ENCODE results near the gene KCTD15. TPM values are rescaled to one million over a fixed set of nuclear protein-coding genes. Genes with fewer than 3 reads are reported as not detected.
A peak's percentile ranks its signal among the peaks of the same experiment; 100 is the strongest.

The KCTD15 gene
- total RNA-seq, 1 donor, result 55.7 TPM

DNA sequence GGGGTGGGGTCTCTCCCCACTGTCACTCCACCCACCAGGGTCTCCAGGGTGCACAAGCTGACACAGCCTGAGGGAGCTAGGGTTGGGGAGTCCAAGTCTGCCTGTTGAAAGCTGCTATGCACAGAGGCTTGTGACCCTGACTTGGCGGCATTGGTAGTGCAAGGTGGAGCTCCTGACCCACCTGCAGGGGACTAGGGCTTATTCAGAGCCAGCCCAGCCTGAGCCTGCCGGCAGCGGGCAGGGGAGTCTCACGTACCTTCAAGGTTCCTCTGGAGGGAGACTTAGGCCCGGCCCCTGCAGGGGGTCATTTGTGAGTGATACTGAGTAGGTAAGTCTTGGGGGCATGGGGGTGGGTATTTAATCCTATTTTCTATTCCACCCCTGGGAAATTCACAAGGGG is 4.7 kb downstream of the KCTD15 start:
- no peaks in the 10 kb centered on the region for H3K4me1 ChIP-seq (ENCODE audit: insufficient read depth, low read length)
- DNase-seq (ENCODE audit: insufficient read length, low spot score, missing footprints), result peak; percentile 77
- H3K9me3 ChIP-seq (ENCODE audit: low read depth, low read length), result no peaks in the 10 kb centered on the region
- H3K36me3 ChIP-seq (ENCODE audit: insufficient read depth, low read length), result peaks cover 8% of the 10 kb centered on the region
- TF ChIP-seq, protein P1, sequence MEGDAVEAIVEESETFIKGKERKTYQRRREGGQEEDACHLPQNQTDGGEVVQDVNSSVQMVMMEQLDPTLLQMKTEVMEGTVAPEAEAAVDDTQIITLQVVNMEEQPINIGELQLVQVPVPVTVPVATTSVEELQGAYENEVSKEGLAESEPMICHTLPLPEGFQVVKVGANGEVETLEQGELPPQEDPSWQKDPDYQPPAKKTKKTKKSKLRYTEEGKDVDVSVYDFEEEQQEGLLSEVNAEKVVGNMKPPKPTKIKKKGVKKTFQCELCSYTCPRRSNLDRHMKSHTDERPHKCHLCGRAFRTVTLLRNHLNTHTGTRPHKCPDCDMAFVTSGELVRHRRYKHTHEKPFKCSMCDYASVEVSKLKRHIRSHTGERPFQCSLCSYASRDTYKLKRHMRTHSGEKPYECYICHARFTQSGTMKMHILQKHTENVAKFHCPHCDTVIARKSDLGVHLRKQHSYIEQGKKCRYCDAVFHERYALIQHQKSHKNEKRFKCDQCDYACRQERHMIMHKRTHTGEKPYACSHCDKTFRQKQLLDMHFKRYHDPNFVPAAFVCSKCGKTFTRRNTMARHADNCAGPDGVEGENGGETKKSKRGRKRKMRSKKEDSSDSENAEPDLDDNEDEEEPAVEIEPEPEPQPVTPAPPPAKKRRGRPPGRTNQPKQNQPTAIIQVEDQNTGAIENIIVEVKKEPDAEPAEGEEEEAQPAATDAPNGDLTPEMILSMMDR (IDR thresholded peaks at IDR 0.05; ENCODE audit: extremely low read depth, low read depth, low read length), result no peak
- no peaks in the 10 kb centered on the region for H3K27me3 ChIP-seq (ENCODE audit: insufficient read depth, low read length)
- H3K27ac ChIP-seq (ENCODE audit: low read depth, low read length), result no peak overlapping the region
- H3K4me3 ChIP-seq (ENCODE audit: insufficient read depth, low read length), result no peak overlapping the region
- H4K20me1 ChIP-seq (ENCODE audit: insufficient read depth, low read length), result peaks cover 23% of the 10 kb centered on the region
- H3K79me2 ChIP-seq (ENCODE audit: insufficient read depth, low read length), result no peaks in the 10 kb centered on the region
- no peak overlapping the region for H2AFZ ChIP-seq (ENCODE audit: low read length)
- H3K4me2 ChIP-seq (ENCODE audit: insufficient read depth, low read length), result no peak overlapping the region

GRCh38 chr19:33802001-33802400 is 5.3 kb downstream of the KCTD15 start:
- H3K27ac ChIP-seq (ENCODE audit: low read depth, low read length), result no peak overlapping the region
- H3K4me2 ChIP-seq (ENCODE audit: insufficient read depth, low read length), result no peak overlapping the region
- H4K20me1 ChIP-seq (ENCODE audit: insufficient read depth, low read length), result peaks cover 23% of the 10 kb centered on the region
- no peak overlapping the region for H2AFZ ChIP-seq (ENCODE audit: low read length)
- TF ChIP-seq, protein P1 (IDR thresholded peaks at IDR 0.05; ENCODE audit: extremely low read depth, low read depth, low read length), result no peak
- DNase-seq (ENCODE audit: insufficient read length, low spot score, missing footprints), result peak; percentile 80
- no peak overlapping the region for H3K4me3 ChIP-seq (ENCODE audit: insufficient read depth, low read length)
- no peaks in the 10 kb centered on the region for H3K9me3 ChIP-seq (ENCODE audit: low read depth, low read length)
- peaks cover 11% of the 10 kb centered on the region for H3K36me3 ChIP-seq (ENCODE audit: insufficient read depth, low read length)
- H3K79me2 ChIP-seq (ENCODE audit: insufficient read depth, low read length), result no peaks in the 10 kb centered on the region
- no peaks in the 10 kb centered on the region for H3K4me1 ChIP-seq (ENCODE audit: insufficient read depth, low read length)
- H3K27me3 ChIP-seq (ENCODE audit: insufficient read depth, low read length), result no peaks in the 10 kb centered on the region

- peaks cover 23% of the 10 kb centered on the region for H4K20me1 ChIP-seq (ENCODE audit: insufficient read depth, low read length)
- peaks cover 14% of the 10 kb centered on the region for H3K36me3 ChIP-seq (ENCODE audit: insufficient read depth, low read length)
- H3K79me2 ChIP-seq (ENCODE audit: insufficient read depth, low read length), result no peaks in the 10 kb centered on the region
- no peak overlapping the region for H3K4me2 ChIP-seq (ENCODE audit: insufficient read depth, low read length)
- H3K9me3 ChIP-seq (ENCODE audit: low read depth, low read length), result no peaks in the 10 kb centered on the region
- H3K27me3 ChIP-seq (ENCODE audit: insufficient read depth, low read length), result no peaks in the 10 kb centered on the region
- H3K27ac ChIP-seq (ENCODE audit: low read depth, low read length), result no peak overlapping the region
- H3K4me3 ChIP-seq (ENCODE audit: insufficient read depth, low read length), result no peak overlapping the region
- no peaks in the 10 kb centered on the region for H3K4me1 ChIP-seq (ENCODE audit: insufficient read depth, low read length)
- TF ChIP-seq, protein P1 (IDR thresholded peaks at IDR 0.05; ENCODE audit: extremely low read depth, low read depth, low read length), result no peak
- DNase-seq (ENCODE audit: insufficient read length, low spot score, missing footprints), result peak; percentile 67
- H2AFZ ChIP-seq (ENCODE audit: low read length), result no peak overlapping the region
Observed at GRCh38 chr19:33802801-33803200, 6.1 kb downstream of the KCTD15 start.

DNA sequence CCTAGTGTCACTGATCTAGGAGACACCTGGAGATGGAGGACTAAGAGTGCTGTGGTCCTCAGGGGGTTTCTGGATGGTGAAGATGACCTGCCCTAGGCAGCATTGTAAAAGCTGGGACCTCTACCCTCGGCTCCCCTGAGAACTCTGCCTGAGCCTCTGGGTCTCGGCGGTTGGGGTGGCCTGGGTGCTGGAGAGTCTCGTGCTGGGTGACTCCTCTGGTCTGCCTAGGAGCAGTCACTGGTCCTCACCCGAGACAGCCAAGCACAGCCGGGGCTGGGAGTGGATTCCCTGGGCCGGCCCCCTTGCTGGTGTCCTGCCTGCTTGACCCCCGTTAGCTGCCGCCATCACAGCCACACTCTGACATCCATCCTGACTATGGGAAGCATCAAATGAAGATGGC is 6.7 kb downstream of the KCTD15 start:
- Histone ChIP-seq H2AFZ (ENCODE audit: low read length) (no peak overlapping the region), H3K4me1 (ENCODE audit: insufficient read depth, low read length) (no peaks in the 10 kb centered on the region), H3K27me3 (ENCODE audit: insufficient read depth, low read length) (no peaks in the 10 kb centered on the region), H3K27ac (ENCODE audit: low read depth, low read length) (no peak overlapping the region), H3K4me3 (ENCODE audit: insufficient read depth, low read length) (no peak overlapping the region), H3K4me2 (ENCODE audit: insufficient read depth, low read length) (no peak overlapping the region), H3K9me3 (ENCODE audit: low read depth, low read length) (no peaks in the 10 kb centered on the region), H3K79me2 (ENCODE audit: insufficient read depth, low read length) (no peaks in the 10 kb centered on the region), H3K36me3 (ENCODE audit: insufficient read depth, low read length) (peaks cover 16% of the 10 kb centered on the region), H4K20me1 (ENCODE audit: insufficient read depth, low read length) (peaks cover 26% of the 10 kb centered on the region)
- TF ChIP-seq, protein P1 (IDR thresholded peaks at IDR 0.05; ENCODE audit: extremely low read depth, low read depth, low read length), result no peak
- peak; percentile 30 for DNase-seq (ENCODE audit: insufficient read length, low spot score, missing footprints)

Data from osteoblast (primary cell).